Astrocyte of the cerebellum (primary cell): ENCODE measurements around the gene AP4M1.

Source experiments
- DNase-seq: peaks from one replicate; pipeline ENCODE4 v3.0.0-alpha.2; 2011; ENCODE audit warnings: low read depth
- H3K4me3 ChIP-seq: 2 replicates; pipeline ENCODE4 v1.5.1; 2011; ENCODE audit warnings: mild to moderate bottlenecking, low read depth, low read length, moderate library complexity
- CTCF ChIP-seq: IDR thresholded peaks from 2 replicates; pipeline ENCODE4 v1.5.1; 2012; ENCODE audit warnings: low read length, low read depth, moderate library complexity, mild to moderate bottlenecking; ENCODE audit errors: missing control alignments
- in situ Hi-C: cut with HindIII; loops from 2 replicates; pipeline ENCODE4 v1.10.0; 2017; ENCODE audit warnings: low sequenced_read_pairs

The AP4M1 gene

DNA sequence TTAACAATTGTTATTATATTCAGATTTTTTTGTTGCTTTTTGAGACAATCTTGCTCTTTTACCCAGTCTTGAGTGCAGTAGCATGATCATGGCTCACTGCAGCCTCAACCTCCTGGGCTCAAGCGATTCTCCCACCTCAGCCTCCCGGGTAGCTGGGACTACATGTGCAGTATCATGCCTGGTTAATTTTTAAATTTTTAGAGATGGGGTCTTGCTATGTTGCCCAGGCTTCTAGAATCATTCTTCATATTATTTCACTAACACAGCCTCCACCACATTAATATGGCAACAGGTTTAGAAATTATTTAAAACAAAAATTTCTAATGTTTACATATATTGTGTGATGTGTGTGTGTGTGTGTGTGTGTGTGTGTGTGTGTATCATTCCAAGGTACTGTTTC lies 45.8 kb downstream of the AP4M1 start:
- in situ Hi-C loops, result no loop called here
- no peak for TF ChIP-seq CTCF
- H3K4me3 ChIP-seq, result no peak overlapping the region
- DNase-seq, result no peak

DNA sequence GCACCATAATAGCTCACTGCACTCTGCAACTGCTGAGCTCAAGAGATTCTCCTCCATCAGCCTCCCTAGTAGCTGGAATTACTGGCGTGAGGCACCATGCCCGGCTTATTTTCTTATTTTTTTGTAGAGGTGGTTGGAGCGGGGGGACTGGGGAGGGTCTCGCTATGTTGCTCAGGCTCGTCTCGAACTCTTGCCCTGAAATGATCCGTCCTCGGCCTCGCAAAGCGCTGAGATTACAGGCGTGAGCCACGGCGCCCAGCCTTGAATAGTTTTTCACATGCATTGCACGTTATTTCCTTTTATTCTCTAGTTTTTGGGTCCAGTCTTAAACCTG lies 46.7 kb downstream of the AP4M1 start:
- no peak for TF ChIP-seq CTCF
- in situ Hi-C loops, result no loop called here
- DNase-seq, result no peak
- peak overlapping the region; percentile 99 for H3K4me3 ChIP-seq

GRCh38 chr7:100148559-100149328 lies 47.3 kb downstream of the AP4M1 start, which contains the start of gene LAMTOR4:
Gene LAMTOR4 (plus strand): TSS chr7:100148918. CDS start chr7:100148973, 55 bp downstream.
- no peak for TF ChIP-seq CTCF
- DNase-seq, result peak; percentile 98
- peak within 1 kb of the TSS; percentile 99 for H3K4me3 ChIP-seq
- in situ Hi-C loops, result no loop called here

- DNase-seq, result no peak
- in situ Hi-C loops, result no loop called here
- no peak overlapping the region for H3K4me3 ChIP-seq
- no peak for TF ChIP-seq CTCF
Measured at GRCh38 chr7:100152404-100152803, 51.0 kb downstream of the AP4M1 start.

- no peak for TF ChIP-seq CTCF
- H3K4me3 ChIP-seq, result no peak overlapping the region
- in situ Hi-C loops, result no loop called here
- no peak for DNase-seq
Measured at GRCh38 chr7:100152937-100153666, 51.7 kb downstream of the AP4M1 start.

- in situ Hi-C loops, result no loop called here
- DNase-seq, result no peak
- TF ChIP-seq CTCF, result no peak
- H3K4me3 ChIP-seq, result no peak overlapping the region
Measured at GRCh38 chr7:100153708-100154535, 52.5 kb downstream of the AP4M1 start.
